Dedifferentiated amniotic fluid mesenchymal stem cell (primary cell): Measurements from ENCODE around the gene GMPR.
"Not testable (repeated sequence)": the region's sequence is repeated elsewhere in the genome, so short reads cannot be mapped to it uniquely, and the experiment has no call there.

Experiments used
- DNase-seq: peaks from one replicate; pipeline ENCODE4 v3.0.0-alpha.2; 2016; ENCODE audit errors: extremely low spot score

The GMPR gene

DNA sequence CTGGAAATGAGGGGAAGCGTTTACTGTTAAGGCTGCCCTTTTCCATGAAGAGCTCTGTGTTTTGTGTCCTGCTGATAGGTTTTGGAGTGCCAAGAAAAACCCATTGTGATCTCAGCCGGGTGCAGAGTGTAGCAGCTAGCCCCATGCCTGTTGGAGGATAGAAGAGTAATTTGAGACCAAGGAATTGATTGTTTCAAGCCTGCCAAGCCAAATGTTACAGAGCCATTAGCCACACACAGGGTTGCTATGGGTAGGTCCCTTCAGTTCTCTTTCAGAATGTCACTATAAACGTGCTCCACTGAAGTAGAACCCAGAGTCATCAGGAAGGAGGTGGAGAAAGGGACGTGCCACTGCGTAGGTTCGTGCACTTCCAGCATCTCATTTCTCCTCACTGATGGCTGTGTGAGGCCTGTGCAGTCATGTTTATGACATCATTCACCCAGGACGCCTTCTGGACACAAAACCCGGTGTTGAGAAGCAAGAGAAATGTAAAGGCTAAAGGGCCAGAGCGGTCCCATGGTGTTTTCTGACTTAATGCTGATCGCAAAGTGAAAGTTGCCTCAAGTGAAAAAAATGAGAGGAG lies 6.6 kb downstream of the GMPR start:
- DNase-seq, result no peak

DNA sequence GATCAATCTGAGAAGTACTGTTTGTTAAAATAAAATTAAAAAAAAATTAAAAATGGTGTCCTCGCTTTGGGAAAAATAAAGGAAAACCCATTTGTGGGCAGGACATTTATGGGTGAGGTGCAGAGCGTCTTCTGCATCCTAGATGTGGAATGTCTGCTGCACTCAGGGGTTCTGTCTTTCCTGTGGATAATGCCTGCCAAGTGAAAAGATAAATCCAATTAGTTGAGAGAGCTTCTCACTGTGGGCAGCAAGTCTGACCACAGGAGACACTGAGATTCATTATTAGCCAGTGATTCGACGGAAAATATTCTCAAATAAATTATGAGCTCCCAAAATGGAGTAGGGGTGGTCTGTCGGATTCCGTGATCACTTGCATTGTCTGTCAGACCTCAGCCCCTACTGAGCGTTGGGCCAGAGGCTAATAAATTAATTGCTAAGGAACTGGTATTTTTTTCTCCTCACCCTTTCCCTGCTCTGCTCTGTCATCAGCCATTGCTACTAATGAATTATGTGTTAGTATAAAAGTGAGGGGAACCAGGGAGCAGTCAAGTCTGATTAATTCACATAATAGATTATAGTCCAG lies 10.0 kb downstream of the GMPR start:
- no peak for DNase-seq

DNA sequence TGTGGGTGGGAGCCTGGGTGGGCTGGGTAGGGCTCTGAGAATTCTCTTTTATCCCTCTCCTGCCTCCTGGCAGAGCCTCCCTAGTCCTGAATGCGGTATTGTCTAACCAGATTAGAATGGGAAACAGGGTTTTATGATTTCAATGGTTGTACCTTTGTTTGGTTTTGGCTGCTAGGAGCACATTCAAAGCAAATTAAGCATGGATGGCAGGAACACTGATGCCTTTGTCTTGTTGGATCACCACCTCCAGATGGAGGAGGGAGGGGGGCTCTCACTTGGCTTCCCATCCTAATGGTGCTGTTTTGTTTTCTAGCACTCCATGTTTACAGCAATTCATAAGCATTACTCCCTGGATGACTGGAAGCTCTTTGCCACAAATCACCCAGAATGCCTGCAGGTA lies 11.6 kb downstream of the GMPR start:
- no peak for DNase-seq

GRCh38 chr6:16251706-16252105 lies 13.3 kb downstream of the GMPR start:
- DNase-seq, result no peak

GRCh38 chr6:16252686-16253299 lies 14.4 kb downstream of the GMPR start:
- DNase-seq, result no peak

- no peak for DNase-seq
These were observed 15.2 kb downstream of the GMPR start for GRCh38 chr6:16253399-16254144.

- no peak for DNase-seq
These were observed 16.1 kb downstream of the GMPR start for GRCh38 chr6:16254535-16254934.

DNA sequence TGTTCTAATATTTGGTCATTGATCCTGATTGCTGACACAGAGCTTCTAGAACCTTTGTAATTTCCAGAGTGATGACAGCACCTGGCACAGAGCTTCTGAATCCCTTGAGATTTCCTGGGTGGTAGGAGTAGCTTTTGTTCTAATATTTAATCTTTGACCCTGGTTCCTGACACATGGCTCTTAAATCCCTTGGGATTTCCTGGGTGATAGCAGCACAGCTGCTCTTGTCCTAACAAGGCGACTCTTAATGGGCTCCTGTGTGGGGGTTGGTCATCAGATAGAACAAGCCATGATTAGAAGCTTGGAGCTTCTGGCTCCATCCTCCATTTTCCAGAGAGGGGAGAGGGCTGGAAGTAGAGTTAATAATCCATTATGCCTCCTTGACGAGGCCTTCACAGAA lies 18.4 kb downstream of the GMPR start:
- no peak for DNase-seq

DNA sequence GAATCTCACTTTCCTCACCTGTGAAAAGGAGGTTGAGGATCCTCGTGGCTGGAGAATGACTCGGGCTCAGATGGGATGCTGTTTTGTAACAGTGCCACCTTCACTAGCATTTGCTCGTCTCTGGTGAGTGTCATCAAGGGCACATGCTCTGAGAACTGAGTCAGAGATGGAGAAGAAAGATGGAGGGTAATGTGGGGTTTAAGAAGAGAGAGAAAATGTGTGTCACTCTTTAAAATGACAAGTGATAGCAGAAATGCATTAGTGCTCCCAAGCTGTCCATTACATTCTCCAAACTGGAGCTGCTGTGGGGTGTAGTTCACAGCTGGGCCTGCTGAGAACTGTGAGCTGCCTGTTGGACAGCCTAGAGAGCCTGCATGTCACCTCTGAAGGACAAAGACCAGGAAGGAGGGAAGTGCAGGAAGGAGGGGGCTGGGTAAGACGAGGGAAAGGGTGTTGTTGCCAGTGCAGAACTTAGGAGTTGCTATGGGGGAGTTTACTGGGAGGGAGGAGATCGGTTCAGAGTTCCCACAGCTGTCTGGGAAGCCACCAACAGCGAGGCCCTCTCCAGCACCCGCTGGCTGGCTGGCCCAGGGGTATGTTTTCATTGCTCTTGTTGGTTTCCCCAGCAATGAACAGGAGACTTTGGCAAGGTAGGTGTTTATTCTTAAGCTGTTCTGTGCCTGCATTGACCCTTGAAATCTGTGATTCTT lies 19.8 kb downstream of the GMPR start:
- no peak for DNase-seq

GRCh38 chr6:16258709-16259075 lies 20.3 kb downstream of the GMPR start:
- DNase-seq, result no peak

DNA sequence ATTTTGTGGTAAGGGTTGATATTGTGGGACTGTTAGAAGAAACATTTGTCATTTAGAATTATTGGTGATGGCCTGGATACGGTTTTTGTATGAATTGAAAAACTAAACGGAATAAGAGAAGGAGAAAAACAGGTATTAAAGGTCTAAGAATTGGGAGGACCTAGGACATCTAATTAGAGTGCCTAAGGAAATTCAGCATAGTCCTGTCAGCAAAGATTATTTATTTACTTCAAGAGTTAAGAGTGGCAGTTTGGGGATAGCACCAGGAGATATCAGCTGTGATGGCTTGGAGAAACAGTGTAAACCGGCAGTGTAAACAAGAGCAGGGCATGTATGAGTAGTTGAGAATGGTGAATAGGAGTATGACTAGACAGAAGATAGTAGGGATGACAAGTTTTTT lies 21.2 kb downstream of the GMPR start:
- not testable (repeated sequence) for DNase-seq

GRCh38 chr6:16260602-16261001 lies 22.2 kb downstream of the GMPR start:
- DNase-seq, result not testable (repeated sequence)

- not testable (repeated sequence) for DNase-seq
These were observed 24.4 kb downstream of the GMPR start for GRCh38 chr6:16262773-16263172.

DNA sequence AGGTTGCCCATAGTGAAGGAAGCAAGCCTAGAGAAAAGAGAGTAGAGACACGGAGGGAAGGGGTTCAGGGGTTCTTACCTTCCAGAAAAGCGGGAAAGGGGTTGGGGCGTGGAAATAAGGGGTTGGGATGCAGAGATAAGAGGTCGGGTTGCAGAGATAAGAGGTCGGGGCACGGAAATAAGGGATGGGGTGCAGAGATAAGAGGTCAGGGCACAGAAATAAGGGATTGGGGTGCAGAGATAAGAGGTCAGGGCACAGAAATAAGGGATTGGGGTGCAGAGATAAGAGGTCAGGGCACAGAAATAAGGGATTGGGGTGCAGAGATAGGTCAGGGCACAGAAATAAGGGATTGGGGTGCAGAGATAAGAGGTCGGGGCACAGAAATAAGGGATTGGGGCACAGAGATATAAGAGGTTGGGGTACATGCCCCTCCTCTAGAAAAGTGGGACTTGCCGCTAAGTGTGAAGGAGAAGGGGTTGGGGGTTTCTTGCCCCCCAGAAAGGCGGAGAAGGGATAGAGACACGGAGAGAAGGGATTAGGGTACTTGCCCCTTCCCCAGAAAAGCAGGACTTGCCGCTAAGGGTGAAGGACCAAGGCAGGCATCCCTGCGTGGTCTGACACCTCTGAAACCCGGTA lies 25.2 kb downstream of the GMPR start:
- DNase-seq, result not testable (repeated sequence)

DNA sequence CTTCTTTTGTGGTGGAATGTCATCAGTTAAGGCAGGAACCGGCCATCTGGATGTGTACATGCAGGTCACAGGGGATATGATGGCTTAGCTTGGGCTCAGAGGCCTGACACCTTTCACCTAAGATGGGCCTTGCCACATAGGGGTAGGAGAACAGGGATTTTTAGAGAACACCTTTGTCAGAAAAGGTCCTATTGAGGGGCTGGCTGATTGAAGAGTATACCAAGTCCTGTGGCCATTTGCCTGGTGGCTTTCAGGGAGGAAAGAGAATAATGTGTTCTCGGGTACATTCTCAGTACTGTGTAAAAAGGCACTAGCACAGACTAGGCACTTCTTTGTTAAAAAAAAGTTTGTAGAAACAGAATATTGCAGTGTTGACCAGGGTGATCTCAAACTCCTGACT lies 26.4 kb downstream of the GMPR start:
- no peak for DNase-seq

DNA sequence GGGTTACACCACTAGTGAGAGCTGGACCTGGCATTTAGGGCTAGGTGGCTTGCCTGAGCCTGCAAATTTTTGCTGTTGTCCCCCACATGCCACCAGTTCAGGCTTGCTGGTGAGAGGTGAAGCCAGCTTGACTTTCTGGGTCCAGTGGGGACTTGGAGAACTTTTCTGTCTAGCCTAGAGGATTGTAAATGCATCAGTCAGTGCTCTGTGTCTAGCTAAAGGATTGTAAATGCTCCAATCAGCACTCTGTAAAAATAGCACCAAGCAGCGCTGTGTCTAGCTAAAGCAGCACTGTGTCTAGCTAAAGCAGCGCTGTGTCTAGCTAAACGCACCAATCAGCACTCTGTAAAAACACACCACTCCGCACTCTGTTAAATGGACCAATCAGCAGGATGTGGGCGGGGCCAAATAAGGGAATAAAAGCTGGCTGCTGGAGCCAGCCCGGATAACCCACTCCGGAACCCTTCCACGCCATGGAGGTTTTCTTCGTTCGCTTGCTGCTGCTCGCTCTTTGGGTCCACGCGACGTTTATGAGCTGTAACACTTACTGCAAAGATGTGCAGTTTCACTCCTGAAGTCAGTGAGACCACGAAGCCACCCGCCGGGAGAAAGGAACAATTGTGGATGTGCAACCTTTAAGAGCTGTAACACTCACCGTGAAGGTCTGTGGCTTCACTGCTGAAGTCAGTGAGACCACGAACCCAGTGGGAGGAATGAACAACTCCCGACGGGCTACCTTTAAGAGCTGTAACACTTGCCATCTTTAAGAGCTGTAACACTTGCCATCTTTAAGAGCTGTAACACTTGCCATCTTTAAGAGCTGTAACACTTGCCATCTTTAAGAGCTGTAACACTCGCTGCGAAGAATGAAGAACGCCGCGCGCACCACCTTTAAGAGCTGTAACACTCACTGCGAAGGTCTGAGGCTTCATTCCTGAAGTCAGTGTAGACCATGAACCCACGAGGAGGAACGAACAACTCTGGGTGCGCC lies 27.3 kb downstream of the GMPR start:
- no peak for DNase-seq

- DNase-seq, result no peak
These were observed 29.3 kb downstream of the GMPR start for GRCh38 chr6:16267428-16268263.

- DNase-seq, result not testable (repeated sequence)
These were observed 31.2 kb downstream of the GMPR start for GRCh38 chr6:16269442-16270070.

DNA sequence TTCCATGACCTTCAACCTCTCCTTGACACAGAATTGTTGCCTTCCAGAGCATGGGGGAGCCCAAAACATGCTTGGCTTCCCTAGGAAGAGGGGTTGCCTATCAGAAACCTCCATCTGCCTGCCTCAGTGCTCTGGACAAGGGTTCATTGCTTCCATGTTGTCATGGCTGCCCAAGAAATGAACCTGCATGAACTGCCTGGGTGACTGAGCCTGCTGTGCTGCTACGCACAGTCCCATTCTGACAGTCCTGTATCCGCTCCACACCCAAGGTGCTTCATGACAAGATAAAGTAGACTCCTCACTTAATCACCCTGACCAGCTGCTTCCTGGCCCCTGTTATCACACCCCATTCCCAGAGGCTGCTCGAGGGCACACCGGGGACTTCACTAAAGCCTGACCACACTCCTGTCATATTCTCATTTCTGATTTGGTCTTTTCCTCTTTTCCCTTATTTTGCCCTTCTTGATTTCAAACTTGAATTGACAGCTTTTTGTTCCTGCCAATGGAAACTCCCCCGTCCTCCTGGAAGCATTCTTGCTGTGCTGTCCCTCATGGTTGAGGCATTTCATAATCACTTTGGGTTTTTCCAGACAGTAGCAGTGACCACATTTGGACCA lies 31.9 kb downstream of the GMPR start:
- DNase-seq, result no peak
